ENCODE measurements around the gene GALNT2.

GRCh38 chr1:230090194-230090711 lies 23.2 kb downstream of the GALNT2 start:
- TF ChIP-seq CTCF (IDR thresholded peaks at IDR 0.05; ENCODE audit: insufficient read depth, low read length, poor library complexity, severe bottlenecking) (no peak), EZH2phosphoT487 (conservative IDR thresholded peaks at IDR 0.05; ENCODE audit: low read length) (no peak)
